Measurements from ENCODE around the gene UTP25.

DNA sequence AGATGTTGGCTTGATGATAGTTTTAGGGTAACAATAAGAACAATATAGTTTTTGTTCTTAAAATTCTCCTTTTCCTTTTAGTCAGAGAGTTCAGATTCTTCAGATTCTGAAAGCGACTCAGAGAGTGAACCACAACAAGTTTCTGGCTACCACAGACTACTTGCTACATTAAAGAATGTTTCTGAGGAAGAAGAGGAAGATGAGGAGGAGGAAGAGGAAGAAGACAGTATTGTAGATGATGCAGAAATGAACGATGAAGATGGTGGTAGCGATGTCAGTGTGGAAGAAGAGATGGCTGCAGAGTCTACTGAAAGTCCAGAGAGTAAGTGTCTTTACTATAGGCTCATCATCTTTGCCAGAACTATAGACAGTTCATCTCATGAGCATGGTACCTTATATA lies 3.0 kb downstream of the UTP25 start:
- TF ChIP-seq CTCF (IDR thresholded peaks at IDR 0.05) (no peak), EP300 (IDR thresholded peaks at IDR 0.05) (no peak)

All from tibial nerve (tissue), 4 donors.